Activated naive CD4-positive, alpha-beta T cell treated with anti-CD3 and anti-CD28 coated beads, Interleukin-2, amount 10 ng/mL, durations not matched to agents 7 days and 5 days (primary cell): ENCODE measurements around the gene LIPF.
"Not testable (repeated sequence)": the region's sequence is repeated elsewhere in the genome, so short reads cannot be mapped to it uniquely, and the experiment has no call there.

Source experiments
- CTCF ChIA-PET: fragments of 350-600 bp; sonication (Branson Sonifier 250); formaldehyde crosslinking; loops from one replicate; lab custom pipeline; 2021; ENCODE audit warnings: antibody characterized with exemption; lab: Charles Lee
- DNase-seq: peaks from one replicate; pipeline ENCODE4 v3.0.0-alpha.2; 2020
- H3K27ac Mint-ChIP-seq: one replicate; pipeline ENCODE4 v1.8.0; 2021; ENCODE audit warnings: mild to moderate bottlenecking, moderate library complexity, mixed read lengths
- H3K27me3 Mint-ChIP-seq: one replicate; pipeline ENCODE4 v1.8.0; 2021; ENCODE audit warnings: mild to moderate bottlenecking, mixed read lengths
- H3K36me3 Mint-ChIP-seq: one replicate; pipeline ENCODE4 v1.8.0; 2021; ENCODE audit warnings: mixed read lengths
- H3K4me1 Mint-ChIP-seq: one replicate; pipeline ENCODE4 v1.8.0; 2021; ENCODE audit warnings: mixed read lengths
- H3K4me3 Mint-ChIP-seq: one replicate; pipeline ENCODE4 v1.8.0; 2021; ENCODE audit warnings: mild to moderate bottlenecking, moderate library complexity, mixed read lengths
- H3K9me3 Mint-ChIP-seq: one replicate; pipeline ENCODE4 v1.8.0; 2021; ENCODE audit warnings: mixed read lengths

Gene LIPF

GRCh38 chr10:88659725-88660597, 4.3 kb upstream of the LIPF start:
- no peak for DNase-seq
- H3K9me3 Mint-ChIP-seq, result no peaks in the 10 kb centered on the region
- H3K27ac Mint-ChIP-seq, result no peak overlapping the region
- H3K36me3 Mint-ChIP-seq, result no peaks in the 10 kb centered on the region
- H3K4me1 Mint-ChIP-seq, result no peaks in the 10 kb centered on the region
- H3K27me3 Mint-ChIP-seq, result peaks cover 7% of the 10 kb centered on the region
- H3K4me3 Mint-ChIP-seq, result no peak overlapping the region
- CTCF ChIA-PET, result no interaction called here

- Mint-ChIP-seq H3K4me3 (no peak overlapping the region), H3K9me3 (no peaks in the 10 kb centered on the region), H3K27me3 (peaks cover 7% of the 10 kb centered on the region), H3K36me3 (no peaks in the 10 kb centered on the region), H3K4me1 (no peaks in the 10 kb centered on the region), H3K27ac (no peak overlapping the region)
- CTCF ChIA-PET, result no interaction called here
- no peak for DNase-seq
These were observed 3.7 kb upstream of the LIPF start for GRCh38 chr10:88660598-88660884.

GRCh38 chr10:88661018-88661417, 3.2 kb upstream of the LIPF start:
- no peaks in the 10 kb centered on the region for H3K9me3 Mint-ChIP-seq
- CTCF ChIA-PET, result no interaction called here
- H3K4me3 Mint-ChIP-seq, result no peak overlapping the region
- no peaks in the 10 kb centered on the region for H3K4me1 Mint-ChIP-seq
- H3K27me3 Mint-ChIP-seq, result peaks cover 7% of the 10 kb centered on the region
- H3K36me3 Mint-ChIP-seq, result no peaks in the 10 kb centered on the region
- no peak overlapping the region for H3K27ac Mint-ChIP-seq
- no peak for DNase-seq

DNA sequence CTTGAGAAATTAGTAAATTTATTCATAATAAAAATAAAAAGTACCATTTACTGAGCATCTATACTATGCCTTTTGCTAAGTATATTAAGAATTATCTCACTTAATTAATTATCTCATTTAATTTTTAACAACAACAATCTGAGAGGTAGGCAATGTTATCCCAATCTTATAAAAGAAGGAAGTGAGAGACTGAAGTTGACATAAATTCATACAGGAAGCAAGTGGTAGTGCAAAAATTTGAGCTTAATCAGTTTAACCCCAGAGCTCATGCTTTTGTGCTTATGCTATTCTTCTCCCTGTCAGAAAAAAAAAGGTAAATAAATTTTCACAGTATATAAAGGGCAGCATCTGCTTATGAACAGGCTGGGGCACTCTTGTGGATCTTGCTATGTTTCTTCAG, 2.7 kb upstream of the LIPF start:
- Mint-ChIP-seq H3K27ac (no peak overlapping the region), H3K4me3 (no peak overlapping the region), H3K27me3 (peaks cover 7% of the 10 kb centered on the region), H3K4me1 (no peaks in the 10 kb centered on the region), H3K9me3 (no peaks in the 10 kb centered on the region), H3K36me3 (no peaks in the 10 kb centered on the region)
- CTCF ChIA-PET, result no interaction called here
- DNase-seq, result no peak

GRCh38 chr10:88663153-88663552, 1.1 kb upstream of the LIPF start:
- H3K27me3 Mint-ChIP-seq, CTCF ChIA-PET, H3K4me1 Mint-ChIP-seq, H3K9me3 Mint-ChIP-seq, H3K36me3 Mint-ChIP-seq, H3K4me3 Mint-ChIP-seq, DNase-seq, H3K27ac Mint-ChIP-seq: not testable (repeated sequence)

DNA sequence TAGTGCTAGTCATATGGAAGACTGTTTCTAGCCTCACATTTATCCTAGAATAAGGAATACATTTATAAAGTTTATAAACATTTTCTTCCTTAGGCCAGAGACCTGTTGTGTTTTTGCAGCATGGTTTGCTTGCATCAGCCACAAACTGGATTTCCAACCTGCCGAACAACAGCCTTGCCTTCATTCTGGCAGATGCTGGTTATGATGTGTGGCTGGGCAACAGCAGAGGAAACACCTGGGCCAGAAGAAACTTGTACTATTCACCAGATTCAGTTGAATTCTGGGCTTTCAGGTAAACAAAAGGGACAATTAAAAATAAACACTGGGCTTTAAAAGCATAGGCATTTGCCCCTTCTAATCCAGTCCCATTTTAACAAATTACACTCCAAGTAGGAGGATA, 4.2 kb downstream of the LIPF start:
- no peak overlapping the region for H3K4me3 Mint-ChIP-seq
- H3K9me3 Mint-ChIP-seq, result no peaks in the 10 kb centered on the region
- CTCF ChIA-PET, result no interaction called here
- H3K36me3 Mint-ChIP-seq, result no peaks in the 10 kb centered on the region
- H3K27me3 Mint-ChIP-seq, result peaks cover 4% of the 10 kb centered on the region
- H3K27ac Mint-ChIP-seq, result no peak overlapping the region
- no peak for DNase-seq
- peaks cover 5% of the 10 kb centered on the region for H3K4me1 Mint-ChIP-seq

DNA sequence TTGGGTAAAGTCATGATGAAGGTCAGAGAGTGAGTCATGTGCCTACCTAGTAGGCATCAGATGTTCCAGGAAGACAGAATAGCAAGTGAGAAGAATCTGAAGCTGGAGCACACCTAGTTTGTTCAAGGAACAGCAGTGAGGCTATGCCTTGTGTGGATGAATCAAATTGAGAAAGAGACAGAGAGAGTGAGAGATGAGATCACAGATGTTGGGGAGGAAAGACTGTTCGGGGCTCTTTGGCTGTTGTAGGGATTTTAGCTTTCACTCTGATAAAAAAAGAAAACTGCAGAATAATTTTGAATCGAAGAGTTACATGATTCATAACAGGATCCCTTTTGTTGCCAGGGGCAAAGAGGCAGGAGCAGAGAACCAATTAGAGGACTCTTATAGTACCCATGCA, 6.3 kb downstream of the LIPF start:
- H3K4me3 Mint-ChIP-seq, result no peak overlapping the region
- no peaks in the 10 kb centered on the region for H3K36me3 Mint-ChIP-seq
- no peaks in the 10 kb centered on the region for H3K9me3 Mint-ChIP-seq
- H3K4me1 Mint-ChIP-seq, result peaks cover 5% of the 10 kb centered on the region
- DNase-seq, result no peak
- H3K27ac Mint-ChIP-seq, result no peak overlapping the region
- CTCF ChIA-PET, result no interaction called here
- H3K27me3 Mint-ChIP-seq, result peaks cover 4% of the 10 kb centered on the region

GRCh38 chr10:88672041-88672440, 7.8 kb downstream of the LIPF start:
- no peak for DNase-seq
- H3K36me3 Mint-ChIP-seq, result no peaks in the 10 kb centered on the region
- H3K4me1 Mint-ChIP-seq, result peaks cover 5% of the 10 kb centered on the region
- no peaks in the 10 kb centered on the region for H3K9me3 Mint-ChIP-seq
- no peak overlapping the region for H3K27ac Mint-ChIP-seq
- CTCF ChIA-PET, result no interaction called here
- no peak overlapping the region for H3K4me3 Mint-ChIP-seq
- H3K27me3 Mint-ChIP-seq, result peaks cover 4% of the 10 kb centered on the region

GRCh38 chr10:88676283-88677060, 12.2 kb downstream of the LIPF start:
- H3K4me3 Mint-ChIP-seq, result no peak overlapping the region
- no peaks in the 10 kb centered on the region for H3K9me3 Mint-ChIP-seq
- CTCF ChIA-PET, result interaction anchor here (1.0 to 1.8 kb wide), 3 partner anchors 10 to 134 kb away, joined by 3 to 6 read pairs (median 4); no protein-coding TSS in a partner anchor
- no peaks in the 10 kb centered on the region for H3K27me3 Mint-ChIP-seq
- H3K27ac Mint-ChIP-seq, result no peak overlapping the region
- DNase-seq, result no peak
- H3K4me1 Mint-ChIP-seq, result no peaks in the 10 kb centered on the region
- no peaks in the 10 kb centered on the region for H3K36me3 Mint-ChIP-seq

- Mint-ChIP-seq H3K27ac (no peak overlapping the region), H3K27me3 (peaks cover 4% of the 10 kb centered on the region), H3K36me3 (no peaks in the 10 kb centered on the region), H3K9me3 (no peaks in the 10 kb centered on the region), H3K4me3 (no peak overlapping the region), H3K4me1 (no peaks in the 10 kb centered on the region)
- CTCF ChIA-PET, result no interaction called here
- DNase-seq, result no peak
These were observed 16.7 kb downstream of the LIPF start for GRCh38 chr10:88680958-88681357.

DNA sequence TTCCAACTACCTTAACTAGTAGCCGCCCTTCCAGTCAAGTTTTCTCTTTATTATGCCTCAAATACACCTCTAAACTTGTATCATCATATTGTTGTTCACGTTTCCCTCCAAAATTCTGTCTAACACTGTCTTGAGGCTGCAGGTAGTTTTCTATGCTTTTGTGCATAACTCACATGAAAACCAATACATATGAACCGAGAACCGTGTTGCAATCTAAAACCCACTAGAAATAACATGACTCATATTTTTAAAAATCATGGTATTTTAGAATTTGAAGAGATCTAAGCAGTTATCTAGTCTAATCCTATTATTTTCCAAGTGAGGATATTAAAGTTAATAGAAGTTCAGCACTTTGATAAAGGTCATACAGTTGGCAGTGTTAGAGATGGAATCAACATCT, 18.2 kb downstream of the LIPF start:
- Mint-ChIP-seq H3K4me3 (no peak overlapping the region), H3K9me3 (no peaks in the 10 kb centered on the region), H3K36me3 (no peaks in the 10 kb centered on the region), H3K27ac (no peak overlapping the region), H3K27me3 (peaks cover 9% of the 10 kb centered on the region), H3K4me1 (no peaks in the 10 kb centered on the region)
- no peak for DNase-seq
- CTCF ChIA-PET, result interaction anchor here (0.7 kb wide), 1 partner anchor 305 kb away, joined by 3 read pairs; no protein-coding TSS in a partner anchor

GRCh38 chr10:88687853-88688467, 23.7 kb downstream of the LIPF start:
- Mint-ChIP-seq H3K27me3 (peaks cover 18% of the 10 kb centered on the region), H3K4me3 (no peak overlapping the region), H3K36me3 (no peaks in the 10 kb centered on the region), H3K27ac (no peak overlapping the region), H3K9me3 (no peaks in the 10 kb centered on the region), H3K4me1 (no peaks in the 10 kb centered on the region)
- CTCF ChIA-PET, result interaction anchor here (0.7 to 2.3 kb wide), 10 partner anchors 11 to 341 kb away, joined by 3 to 11 read pairs (median 4); no protein-coding TSS in a partner anchor
- no peak for DNase-seq

DNA sequence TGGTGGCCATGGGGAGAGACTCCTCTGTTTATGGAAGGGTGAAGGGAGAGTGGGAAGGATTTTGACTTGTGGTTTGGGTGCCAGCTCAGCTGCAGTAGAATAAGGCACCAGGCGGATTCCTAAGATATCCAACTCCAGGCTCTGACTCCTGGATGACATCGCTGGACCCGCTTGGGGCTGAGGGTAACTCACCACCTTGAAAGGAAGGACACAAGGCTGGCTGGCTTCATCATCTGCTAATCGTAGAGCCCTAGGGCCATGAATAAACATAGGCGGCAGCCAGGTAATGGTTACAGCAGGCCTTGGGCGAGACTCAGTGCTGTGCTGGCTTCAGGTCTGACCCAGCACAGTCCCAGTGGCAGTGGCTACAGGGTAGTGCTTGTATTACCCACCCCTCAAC, 25.1 kb downstream of the LIPF start:
- CTCF ChIA-PET, result interaction anchor here (1.3 to 1.5 kb wide), 2 partner anchors 11 to 147 kb away, joined by 3 read pairs; no protein-coding TSS in a partner anchor
- H3K27ac Mint-ChIP-seq, result no peak overlapping the region
- H3K36me3 Mint-ChIP-seq, result no peaks in the 10 kb centered on the region
- no peaks in the 10 kb centered on the region for H3K9me3 Mint-ChIP-seq
- H3K4me3 Mint-ChIP-seq, result no peak overlapping the region
- DNase-seq, result no peak
- H3K4me1 Mint-ChIP-seq, result no peaks in the 10 kb centered on the region
- peaks cover 16% of the 10 kb centered on the region for H3K27me3 Mint-ChIP-seq

GRCh38 chr10:88693392-88694020, 29.3 kb downstream of the LIPF start:
- Mint-ChIP-seq H3K27me3 (peaks cover 14% of the 10 kb centered on the region), H3K4me1 (no peaks in the 10 kb centered on the region), H3K27ac (no peak overlapping the region), H3K36me3 (no peaks in the 10 kb centered on the region), H3K4me3 (no peak overlapping the region), H3K9me3 (no peaks in the 10 kb centered on the region)
- CTCF ChIA-PET, result interaction anchor here (1.0 kb wide), 1 partner anchor 35 kb away, joined by 4 read pairs; no protein-coding TSS in a partner anchor
- DNase-seq, result no peak
